GM21717 (cell line): ENCODE measurements around the gene FOXF2.
"Not testable (repeated sequence)": the region's sequence is repeated elsewhere in the genome, so short reads cannot be mapped to it uniquely, and the experiment has no call there.

Experiments used
- ATAC-seq: cut with Tn5 transposase; IDR thresholded peaks from one replicate; pipeline ENCODE4 v1.9.1; 2021; ENCODE audit warnings: mild to moderate bottlenecking, moderate library complexity; ENCODE audit not compliant: unreplicated experiment

Gene FOXF2

DNA sequence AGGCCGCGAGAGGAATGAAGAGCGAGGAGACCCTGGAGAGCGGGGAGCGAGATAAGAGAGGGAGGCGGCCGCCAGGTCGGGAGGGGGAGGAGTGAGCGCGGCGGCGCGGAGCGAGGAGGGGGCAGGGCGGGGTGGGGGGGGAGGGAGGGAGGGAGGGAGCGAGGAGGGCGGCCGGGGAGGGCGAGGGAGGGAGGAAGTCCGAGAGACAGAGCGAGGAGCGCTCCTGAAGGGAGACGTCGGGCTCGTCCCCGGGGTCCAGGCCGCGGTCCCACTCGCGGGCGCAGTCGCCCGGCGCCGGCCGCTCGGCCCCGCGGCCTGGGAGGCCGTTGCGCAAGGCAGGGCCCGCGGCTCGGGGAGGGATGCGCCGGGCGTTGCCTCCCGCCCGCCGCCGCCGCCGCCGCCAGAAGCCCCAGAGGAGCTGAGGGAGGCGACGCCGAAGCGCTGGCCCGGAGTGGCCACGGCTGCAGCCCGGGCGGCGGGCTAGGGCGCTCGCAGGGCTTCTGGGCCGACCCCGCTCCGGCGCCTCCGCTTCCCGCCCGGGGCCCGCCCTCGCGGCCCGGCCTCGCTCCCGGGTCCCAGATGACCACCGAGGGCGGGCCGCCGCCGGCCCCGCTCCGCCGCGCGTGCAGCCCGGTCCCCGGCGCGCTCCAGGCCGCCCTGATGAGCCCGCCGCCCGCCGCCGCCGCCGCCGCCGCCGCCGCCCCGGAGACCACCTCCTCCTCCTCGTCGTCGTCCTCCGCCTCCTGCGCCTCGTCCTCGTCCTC is at the start of gene FOXF2:
FOXF2 (plus strand) TSS at position 208 of the 764 bp plus-strand sequence; CDS start at position 580, 372 bp downstream.
- no peak for ATAC-seq

DNA sequence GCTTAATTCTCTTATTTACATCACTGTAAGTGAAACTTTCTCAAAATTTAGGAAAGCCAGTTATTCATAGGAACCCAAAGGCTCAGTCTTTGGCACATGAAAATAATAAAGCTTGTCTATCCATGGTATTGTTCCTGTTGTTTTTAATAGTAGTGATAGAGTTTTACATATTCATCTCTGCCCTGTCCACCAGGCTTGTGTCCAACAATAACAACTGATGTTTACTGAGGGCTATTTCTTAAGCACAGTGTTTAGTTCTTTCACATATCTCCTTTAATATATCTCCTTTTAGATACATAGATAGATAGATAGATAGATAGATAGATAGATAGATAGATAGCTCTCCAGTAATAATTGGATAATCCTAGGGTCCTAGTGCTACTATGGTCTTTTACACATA is 43.3 kb upstream of the FOXF2 start:
- ATAC-seq, result no peak

DNA sequence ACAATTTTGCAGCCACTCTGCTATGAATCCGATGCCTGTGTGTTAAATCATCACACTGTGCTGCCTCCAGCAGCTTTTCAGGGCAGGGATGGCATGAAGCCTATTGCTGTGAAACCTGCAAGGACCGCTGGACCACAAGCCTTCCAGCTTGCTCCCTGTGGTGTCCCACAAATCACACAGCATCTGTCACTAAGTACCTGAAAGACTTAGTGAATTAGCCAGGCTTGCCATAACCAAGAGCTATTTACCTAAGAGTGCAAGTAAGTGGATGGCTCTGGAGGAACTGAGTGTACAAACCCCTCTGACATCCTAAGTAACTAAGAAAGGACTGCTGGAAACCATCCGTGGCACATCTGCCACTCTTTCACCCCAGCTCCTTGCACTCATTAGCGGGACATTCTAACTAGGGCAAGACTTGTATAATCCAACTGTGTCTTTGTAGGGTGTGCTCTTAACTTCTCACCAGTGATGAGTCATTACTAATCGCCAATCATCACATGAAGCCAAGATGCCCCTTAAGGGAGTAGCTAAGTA is 42.8 kb upstream of the FOXF2 start:
- no peak for ATAC-seq

DNA sequence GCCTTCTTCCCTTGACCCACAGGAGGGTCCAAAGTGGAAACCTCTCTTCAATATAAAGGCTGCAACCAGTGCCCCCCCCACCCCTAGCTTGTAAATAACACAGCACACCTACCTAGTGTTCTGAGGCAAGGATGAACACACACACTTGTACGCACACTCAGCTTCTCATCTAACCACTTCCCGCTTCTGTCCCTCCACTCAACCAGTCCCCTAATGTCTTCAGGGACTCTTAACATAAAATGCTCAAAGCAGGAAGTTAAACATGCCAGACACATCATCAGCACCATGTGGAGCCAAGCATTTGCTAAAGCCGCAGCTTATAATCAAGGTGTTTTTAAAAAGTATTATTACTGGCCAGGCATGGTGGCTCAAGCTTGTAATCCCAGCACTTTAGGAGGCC is 42.2 kb upstream of the FOXF2 start:
- no peak for ATAC-seq

DNA sequence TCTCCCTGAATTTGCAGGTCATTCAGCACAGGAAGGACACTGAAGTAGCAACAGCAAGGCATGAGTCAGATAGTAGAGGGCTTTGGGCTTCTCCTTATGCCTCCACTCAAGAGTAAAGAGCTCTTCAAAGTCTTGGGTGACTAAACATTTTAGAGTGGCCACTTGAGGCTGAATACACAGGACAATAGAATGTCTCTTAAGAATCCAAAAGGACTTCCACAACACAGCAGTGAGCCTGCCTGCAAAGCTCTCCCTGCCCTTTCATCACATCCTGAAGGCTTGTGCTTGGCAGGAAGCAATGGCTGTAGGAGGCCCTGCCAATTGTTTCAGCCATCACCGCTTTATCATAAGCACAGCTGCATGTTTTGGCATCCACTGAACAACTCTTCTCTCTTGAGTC is 40.7 kb upstream of the FOXF2 start:
- no peak for ATAC-seq

DNA sequence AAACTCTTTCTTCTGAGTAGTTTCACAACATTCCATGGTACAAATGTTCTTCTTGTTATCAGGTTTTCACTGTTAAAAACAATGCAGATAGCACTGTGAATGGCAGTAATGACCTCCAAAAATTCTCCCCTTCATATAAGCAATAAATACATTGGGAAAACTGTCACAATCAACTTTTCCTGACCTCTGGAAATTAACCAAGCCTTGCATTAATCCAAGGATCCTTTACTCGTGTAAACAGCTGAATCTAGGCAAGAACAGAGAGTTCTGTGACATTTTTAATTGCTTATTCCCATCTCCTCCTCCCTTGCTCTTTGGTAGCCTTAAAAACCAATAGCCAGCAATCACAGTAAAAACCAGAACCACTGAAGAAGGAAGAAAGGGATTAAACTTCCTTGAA is 39.7 kb upstream of the FOXF2 start:
- no peak for ATAC-seq

DNA sequence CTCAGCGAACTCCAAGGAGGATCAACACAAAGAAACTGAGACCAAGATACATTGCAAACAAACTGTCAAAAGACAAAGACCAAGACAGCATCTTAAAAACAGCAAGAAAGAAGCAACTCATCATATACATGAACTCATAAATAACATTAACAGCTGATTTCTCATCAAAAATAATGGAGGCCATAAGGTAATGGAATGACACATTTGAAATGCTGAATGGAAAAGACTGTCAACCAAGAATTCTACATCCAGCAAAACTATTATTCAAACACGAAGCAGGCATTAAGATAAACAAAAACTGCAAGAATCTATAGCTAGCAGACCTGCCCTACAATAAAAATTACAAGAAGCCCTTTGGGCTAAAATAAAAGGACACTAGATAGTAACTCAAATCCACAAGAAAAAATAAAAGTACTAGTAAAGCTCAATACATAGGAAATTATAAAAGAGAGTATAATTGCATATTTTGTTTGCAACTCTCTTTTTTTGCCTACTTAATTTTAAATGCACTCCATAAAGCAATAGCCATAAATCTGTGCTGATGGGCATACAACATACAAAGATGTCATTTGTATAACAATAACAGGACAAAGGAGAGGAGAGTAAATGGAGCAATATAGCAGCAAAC is 37.9 kb upstream of the FOXF2 start:
- ATAC-seq, result no peak

DNA sequence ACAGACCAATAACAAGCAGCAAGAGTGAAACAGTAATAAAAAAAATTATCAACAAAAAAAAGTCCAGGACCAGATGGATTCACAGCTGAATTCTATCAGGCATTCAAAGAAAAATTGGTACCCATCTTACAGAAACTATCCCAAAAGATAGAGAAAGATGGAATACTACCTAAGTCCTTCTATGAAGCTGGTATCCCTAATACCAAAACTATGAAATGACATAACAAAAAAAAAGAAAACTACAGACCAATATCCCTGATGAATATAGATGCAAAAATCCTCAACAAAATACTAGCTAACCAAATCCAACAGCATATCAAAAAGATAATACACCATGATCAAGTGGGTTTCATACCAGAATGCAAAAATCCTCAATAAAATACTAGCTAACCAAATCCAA is 34.3 kb upstream of the FOXF2 start:
- ATAC-seq, result not testable (repeated sequence)

DNA sequence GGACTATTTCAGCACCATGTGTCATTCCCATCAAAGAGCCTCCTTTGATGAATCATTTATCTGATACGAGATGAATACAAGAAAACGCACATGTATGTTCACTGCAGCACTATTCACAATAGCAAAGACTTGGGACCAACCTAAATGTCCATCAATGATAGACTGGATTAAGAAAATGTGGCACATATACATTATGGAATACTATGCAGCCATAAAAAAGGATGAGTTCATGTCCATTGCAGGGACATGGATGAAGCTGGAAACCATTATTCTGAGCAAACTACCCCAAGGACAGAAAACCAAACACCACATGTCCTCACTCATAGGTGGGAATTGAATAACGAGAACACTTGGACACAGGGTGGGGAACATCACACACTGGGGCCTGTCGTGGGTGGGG is 27.7 kb upstream of the FOXF2 start:
- ATAC-seq, result not testable (repeated sequence)

DNA sequence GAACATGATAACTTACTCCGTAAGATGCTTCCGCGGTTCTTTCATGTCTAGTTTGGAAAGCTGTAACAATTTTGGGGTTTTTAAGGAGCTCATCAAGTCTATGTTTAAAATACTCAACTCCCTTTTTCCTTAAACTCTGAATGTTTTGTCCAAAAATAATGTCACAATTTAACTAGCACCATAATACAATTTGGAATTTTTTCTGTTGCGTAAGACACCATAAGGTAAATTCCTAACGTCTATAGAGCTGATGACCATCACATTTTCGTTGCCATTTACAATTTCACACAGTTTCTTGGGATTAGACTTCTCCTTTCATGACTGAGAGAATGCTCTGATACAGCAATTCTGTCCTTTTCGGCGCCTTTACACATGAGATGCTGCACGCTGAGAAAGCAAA is 26.7 kb upstream of the FOXF2 start:
- ATAC-seq, result no peak

DNA sequence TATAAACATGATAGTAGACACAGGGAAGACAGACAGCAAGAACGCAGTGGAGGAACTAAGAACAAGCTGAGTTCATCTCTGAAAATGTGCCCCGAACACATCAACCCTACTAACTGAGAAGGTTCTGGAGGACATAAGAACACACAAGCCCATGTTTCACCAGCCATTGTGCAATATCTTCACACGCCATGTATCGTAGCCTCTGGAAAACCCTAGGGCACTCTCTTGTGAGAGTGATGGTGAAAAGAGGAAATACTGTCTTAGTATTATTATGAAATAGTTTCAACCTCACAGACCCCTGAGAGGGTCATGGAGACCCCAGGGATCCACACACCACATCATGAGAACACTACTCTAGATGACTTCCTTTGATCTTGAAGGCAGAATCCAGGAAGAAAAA is 26.1 kb upstream of the FOXF2 start:
- no peak for ATAC-seq

DNA sequence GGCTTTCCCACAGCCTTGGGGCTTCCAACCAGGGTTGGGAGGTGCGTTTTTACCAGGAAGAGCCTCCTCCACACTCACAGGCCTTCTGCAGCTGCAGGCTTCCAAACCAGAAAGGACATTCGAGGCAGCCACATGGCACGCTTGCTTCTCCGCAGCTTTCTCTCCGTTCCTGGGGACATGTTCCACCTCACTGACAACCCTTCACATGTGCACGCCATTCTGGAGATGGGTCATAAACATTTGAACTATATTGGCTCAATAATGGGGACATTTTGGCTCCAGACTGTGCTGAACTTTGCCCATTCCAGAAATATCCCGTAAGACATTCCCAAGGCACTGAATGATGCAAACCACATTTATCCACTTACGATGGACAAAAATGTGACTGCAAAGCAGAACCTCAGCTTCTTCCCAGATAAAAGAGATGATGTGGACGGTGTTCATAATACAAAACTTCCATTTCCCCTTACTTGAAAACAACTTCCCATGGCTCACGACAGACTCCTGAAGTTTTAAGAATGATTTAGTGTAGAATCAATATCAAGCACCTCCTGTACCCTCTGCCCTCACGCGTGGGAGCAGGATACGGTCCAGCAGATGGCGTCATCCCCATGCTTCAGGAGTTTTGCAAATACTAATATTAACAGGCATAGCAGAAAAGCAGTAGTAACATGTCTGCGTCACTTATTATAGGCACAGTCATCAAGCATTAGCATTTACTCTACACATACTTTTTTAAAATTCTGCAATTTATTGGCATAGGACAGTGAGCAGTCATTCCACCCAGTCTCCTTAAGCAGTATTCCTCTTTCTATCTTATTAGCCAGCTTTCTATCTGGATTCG is 25.4 kb upstream of the FOXF2 start:
- ATAC-seq, result no peak

DNA sequence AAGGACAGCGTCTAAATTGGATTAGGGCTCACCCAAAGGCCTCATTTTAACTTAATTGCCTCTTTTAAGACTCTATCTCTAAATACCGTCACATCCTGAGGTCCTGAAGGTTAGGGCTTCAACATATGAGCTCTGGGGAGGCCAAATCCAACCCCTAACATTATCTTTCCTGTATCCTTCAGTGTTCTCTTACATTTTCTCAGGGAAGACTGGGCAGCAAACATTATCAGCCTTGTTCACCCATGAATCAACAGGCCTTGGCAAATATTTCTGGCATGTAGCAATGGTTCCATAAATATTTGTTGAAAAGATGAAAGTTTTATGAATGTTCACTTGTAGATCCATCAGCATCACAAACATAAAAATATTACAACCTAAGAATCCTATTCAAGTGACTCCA is 24.6 kb upstream of the FOXF2 start:
- ATAC-seq, result no peak

DNA sequence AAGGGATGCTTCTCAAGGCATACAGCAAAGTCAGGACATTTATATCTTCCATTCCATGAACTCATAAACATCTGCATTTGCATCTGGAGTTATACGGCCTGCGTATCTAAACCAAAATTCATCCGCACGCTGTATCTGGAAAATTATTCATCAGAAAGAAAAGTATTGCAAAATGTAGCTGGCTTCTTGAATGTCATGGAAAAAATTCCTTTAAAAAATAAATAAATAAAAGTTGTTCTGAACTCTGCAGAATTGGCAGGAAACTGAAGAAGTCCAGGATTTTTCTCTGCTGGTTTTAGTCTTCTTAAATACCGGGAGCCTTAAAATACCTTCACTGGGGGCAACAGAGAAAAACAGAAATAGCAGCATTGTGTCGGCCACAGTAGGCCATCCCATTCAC is 23.7 kb upstream of the FOXF2 start:
- no peak for ATAC-seq

DNA sequence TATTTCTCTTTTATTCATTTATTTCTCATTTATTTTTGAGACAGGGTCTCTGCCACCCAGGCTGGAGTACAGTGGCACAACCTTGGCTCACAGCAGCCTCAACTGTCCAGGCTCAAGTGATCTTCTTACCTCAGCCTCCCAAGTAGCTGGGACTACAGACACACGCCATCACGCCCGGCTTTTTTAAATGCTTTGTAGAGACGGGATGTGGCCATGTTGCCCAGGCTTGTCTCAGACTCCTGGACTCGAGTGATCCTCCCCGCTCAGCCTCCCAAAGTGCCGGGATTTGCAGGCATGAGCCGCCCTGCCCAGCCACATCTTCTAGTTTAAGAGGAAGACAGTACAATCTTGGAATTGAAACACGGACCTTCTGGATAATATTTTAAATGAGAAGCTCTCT is 21.6 kb upstream of the FOXF2 start:
- ATAC-seq, result no peak

DNA sequence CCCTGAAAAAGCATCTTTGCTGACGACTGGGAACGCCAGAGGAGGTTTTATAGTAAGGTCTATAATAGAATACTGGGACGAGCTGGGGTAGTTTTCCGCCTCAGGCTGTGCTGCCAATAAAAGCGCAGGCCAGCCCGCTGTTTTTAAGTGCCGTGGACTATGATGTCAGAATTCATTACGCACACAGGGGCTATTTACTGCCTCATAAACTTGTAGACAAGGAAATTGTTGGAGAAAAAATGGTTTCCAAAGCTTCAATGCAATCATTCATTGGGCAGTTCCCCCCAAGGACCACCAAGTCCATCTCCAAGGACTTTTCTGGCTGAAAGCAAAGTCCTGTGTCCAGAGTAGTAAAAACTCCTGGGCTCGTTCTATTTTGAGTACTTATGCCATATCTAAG is 20.4 kb upstream of the FOXF2 start:
- no peak for ATAC-seq

DNA sequence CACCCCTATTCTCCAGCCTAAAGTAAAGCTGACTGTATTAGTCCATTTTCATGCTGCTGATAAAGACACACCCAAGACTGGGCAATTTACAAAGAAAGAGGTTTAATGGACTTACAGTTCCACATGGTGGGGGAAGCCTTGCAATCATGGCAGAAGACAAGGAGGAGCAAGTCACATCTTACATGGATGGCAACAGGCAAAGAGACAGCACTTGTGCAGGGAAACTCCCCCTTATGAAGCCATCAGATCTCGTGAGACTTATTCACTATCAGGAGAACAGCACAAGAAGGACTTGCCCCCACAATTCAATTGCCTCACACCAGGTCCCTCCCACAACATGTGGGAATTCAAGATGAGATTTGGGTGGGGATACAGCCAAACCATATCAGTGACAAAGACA is 19.7 kb upstream of the FOXF2 start:
- not testable (repeated sequence) for ATAC-seq

DNA sequence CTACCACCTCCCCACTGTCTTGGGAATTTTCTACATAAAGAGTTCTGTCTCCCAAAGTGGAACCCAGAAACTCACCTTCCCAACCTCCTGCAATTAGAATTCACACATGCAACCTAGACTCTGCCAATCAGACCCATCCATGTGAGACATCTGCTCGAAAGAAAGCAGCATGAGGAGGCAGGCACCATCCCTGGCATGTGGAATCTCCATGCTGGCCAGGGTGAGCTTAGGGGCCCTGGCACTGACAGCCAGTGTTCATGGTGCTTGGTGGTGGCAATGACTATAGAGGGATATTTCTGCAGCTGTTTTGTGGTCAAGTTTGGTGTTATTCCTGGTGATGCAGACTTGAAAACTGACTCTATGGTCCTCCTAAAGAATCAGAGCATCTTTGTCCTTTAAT is 17.4 kb upstream of the FOXF2 start:
- no peak for ATAC-seq

DNA sequence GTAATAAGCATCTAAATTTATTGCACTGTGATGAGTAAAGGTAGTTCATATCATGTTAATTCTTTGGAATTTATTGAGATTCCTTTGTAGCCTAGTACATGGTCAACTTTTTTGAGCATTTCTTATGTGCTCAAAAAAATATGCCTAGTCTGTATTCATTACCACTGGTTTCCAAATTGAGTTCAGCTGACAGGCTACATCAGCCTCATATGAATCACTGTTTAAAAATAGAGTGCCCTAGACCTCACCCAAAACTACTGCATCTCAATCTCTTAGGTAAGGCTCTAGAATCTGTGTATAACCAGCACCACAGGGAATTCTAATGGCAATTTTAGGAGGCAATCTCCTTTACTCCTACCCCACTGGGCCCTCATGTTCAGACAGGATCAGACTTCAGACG is 16.7 kb upstream of the FOXF2 start:
- ATAC-seq, result no peak

DNA sequence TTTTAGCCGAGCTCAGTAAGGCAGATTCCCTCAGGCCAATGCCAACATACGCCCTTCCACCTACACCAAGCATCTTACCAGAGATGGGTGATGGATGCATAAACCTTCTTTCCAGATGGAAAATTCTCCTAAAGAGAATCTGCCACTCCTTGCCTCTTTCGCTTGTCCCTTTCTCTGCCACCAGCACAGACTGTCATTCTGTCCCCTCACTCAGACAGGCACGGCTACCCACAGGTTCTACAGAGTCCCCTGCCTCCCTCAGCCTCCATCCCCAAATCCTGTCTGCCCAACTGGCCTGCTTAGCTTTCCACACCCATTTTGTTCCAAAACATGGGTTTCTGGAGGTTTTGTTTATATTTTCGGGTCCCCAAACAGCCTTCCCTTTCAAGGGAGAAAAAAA is 12.7 kb upstream of the FOXF2 start:
- no peak for ATAC-seq

DNA sequence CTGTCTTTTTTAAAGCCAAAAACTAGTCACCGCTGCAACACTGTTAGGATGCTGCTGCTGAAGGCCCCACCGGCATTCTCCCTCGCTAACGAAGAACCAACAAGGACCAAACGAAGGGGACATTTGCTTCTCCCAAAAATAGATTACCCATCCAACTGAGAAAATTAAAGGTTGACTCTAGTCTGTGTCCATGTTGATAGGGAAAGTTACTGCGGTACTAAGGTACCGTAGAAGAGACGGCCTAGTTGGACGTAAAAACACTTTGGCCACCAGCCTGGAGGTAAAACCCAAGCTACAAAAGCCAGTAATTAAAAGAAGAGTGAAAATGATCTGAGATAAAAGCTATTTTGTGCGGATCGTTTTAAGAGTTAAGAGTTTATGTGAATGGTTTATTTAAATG is 11.8 kb upstream of the FOXF2 start:
- no peak for ATAC-seq
